HL-60 (cell line): ENCODE data around the gene PPFIA4.
A peak's percentile ranks its signal among the peaks of the same experiment; 100 is the strongest.

Experiments
- DNase-seq, 2 experiments: peaks; one replicate each; pipeline ENCODE4 v3.0.0-alpha.2; 2010 to 2020; ENCODE audit warnings: low read depth in 1 of 2, low spot score in 1 of 2
- H3K27ac ChIP-seq: fragments of 250-450 bp; sonication (Bioruptor Pico); replicated peaks from 2 replicates; pipeline ENCODE4 v1.5.1; 2020; ENCODE audit warnings: mild to moderate bottlenecking, moderate library complexity
- H3K27me3 ChIP-seq: fragments of 250-450 bp; sonication (Bioruptor Pico); 2 replicates; pipeline ENCODE4 v1.5.1; 2021; ENCODE audit warnings: mild to moderate bottlenecking, moderate library complexity; ENCODE audit not compliant: insufficient read depth, poor library complexity, severe bottlenecking
- H3K4me3 ChIP-seq: replicated peaks from 2 replicates; pipeline ENCODE4 v1.5.1; 2011; ENCODE audit warnings: mild to moderate bottlenecking, control low read depth, low read length; ENCODE audit not compliant: insufficient read depth
- GABPA ChIP-seq: IDR thresholded peaks from 2 replicates; pipeline ENCODE4 v1.6.1; 2012; ENCODE audit warnings: low read depth
- POLR2AphosphoS5 ChIP-seq: IDR thresholded peaks from 2 replicates; pipeline ENCODE4 v1.6.1; 2012; ENCODE audit warnings: low read depth
- SPI1 ChIP-seq: IDR thresholded peaks from 2 replicates; pipeline ENCODE4 v1.6.1; 2012; ENCODE audit warnings: low read depth, mild to moderate bottlenecking, borderline replicate concordance
- TF ChIP-seq, protein P1 (sequence below): IDR thresholded peaks from one replicate; pipeline ENCODE4 v1.5.1; 2011; ENCODE audit warnings: low read length, control low read depth, inconsistent platforms; ENCODE audit not compliant: insufficient read depth
- TF ChIP-seq, protein P2 (sequence below): IDR thresholded peaks from 2 replicates; pipeline ENCODE4 v1.6.1; 2012; ENCODE audit warnings: low read depth; ENCODE audit not compliant: insufficient replicate concordance

The PPFIA4 gene

GRCh38 chr1:203026666-203027663, 674 bp downstream of the PPFIA4 start:
- no peak for DNase-seq
- Histone ChIP-seq H3K4me3 (peak overlapping the region; percentile 51), H3K27ac (no peak overlapping the region), H3K27me3 (peaks cover 4% of the 10 kb centered on the region)
- no peak for TF ChIP-seq POLR2AphosphoS5
- TF ChIP-seq, protein P1, sequence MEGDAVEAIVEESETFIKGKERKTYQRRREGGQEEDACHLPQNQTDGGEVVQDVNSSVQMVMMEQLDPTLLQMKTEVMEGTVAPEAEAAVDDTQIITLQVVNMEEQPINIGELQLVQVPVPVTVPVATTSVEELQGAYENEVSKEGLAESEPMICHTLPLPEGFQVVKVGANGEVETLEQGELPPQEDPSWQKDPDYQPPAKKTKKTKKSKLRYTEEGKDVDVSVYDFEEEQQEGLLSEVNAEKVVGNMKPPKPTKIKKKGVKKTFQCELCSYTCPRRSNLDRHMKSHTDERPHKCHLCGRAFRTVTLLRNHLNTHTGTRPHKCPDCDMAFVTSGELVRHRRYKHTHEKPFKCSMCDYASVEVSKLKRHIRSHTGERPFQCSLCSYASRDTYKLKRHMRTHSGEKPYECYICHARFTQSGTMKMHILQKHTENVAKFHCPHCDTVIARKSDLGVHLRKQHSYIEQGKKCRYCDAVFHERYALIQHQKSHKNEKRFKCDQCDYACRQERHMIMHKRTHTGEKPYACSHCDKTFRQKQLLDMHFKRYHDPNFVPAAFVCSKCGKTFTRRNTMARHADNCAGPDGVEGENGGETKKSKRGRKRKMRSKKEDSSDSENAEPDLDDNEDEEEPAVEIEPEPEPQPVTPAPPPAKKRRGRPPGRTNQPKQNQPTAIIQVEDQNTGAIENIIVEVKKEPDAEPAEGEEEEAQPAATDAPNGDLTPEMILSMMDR: no peak
- TF ChIP-seq, protein P2, sequence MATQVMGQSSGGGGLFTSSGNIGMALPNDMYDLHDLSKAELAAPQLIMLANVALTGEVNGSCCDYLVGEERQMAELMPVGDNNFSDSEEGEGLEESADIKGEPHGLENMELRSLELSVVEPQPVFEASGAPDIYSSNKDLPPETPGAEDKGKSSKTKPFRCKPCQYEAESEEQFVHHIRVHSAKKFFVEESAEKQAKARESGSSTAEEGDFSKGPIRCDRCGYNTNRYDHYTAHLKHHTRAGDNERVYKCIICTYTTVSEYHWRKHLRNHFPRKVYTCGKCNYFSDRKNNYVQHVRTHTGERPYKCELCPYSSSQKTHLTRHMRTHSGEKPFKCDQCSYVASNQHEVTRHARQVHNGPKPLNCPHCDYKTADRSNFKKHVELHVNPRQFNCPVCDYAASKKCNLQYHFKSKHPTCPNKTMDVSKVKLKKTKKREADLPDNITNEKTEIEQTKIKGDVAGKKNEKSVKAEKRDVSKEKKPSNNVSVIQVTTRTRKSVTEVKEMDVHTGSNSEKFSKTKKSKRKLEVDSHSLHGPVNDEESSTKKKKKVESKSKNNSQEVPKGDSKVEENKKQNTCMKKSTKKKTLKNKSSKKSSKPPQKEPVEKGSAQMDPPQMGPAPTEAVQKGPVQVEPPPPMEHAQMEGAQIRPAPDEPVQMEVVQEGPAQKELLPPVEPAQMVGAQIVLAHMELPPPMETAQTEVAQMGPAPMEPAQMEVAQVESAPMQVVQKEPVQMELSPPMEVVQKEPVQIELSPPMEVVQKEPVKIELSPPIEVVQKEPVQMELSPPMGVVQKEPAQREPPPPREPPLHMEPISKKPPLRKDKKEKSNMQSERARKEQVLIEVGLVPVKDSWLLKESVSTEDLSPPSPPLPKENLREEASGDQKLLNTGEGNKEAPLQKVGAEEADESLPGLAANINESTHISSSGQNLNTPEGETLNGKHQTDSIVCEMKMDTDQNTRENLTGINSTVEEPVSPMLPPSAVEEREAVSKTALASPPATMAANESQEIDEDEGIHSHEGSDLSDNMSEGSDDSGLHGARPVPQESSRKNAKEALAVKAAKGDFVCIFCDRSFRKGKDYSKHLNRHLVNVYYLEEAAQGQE: no peak

DNA sequence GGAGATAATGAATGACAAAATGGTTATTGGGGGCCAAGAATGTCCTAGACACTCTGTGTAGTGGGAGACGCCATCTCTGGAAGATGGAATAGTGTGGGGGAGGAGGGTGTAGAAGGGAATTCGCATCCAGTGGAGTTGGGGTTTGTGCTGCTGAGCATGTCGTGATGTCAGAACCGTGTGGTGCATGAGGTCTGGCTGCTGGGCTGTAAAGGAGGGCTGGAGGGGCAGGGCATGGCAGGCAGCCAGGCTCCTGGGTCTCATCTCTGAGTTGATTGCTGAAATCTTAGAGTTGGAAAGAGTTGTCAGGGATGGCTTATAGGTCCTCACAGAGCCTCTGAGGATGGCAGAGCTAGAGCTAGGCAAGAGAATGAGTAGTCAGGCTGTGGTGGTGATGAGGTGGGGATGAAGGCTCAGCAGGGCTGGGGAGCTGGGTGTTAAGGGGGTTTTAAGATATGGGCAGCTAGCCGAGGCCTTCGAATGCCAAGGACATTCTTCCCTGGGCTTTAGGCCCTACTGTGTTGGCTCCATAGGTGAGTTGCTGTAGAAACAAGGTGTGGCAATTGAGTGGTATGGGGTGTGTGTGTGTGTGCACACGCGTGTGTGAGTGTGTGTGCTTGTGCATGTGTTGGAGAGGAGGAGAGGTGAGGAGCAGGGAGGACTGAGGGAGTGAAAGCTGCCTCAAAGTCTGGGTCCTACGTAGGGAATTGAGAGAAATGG, 1.9 kb downstream of the PPFIA4 start:
- TF ChIP-seq, protein P1: no peak
- TF ChIP-seq SPI1: no peak
- TF ChIP-seq POLR2AphosphoS5: no peak
- TF ChIP-seq GABPA: no peak
- TF ChIP-seq, protein P2: no peak
- no peak for DNase-seq
- H3K27me3 ChIP-seq: peaks cover 4% of the 10 kb centered on the region
- H3K27ac ChIP-seq: no peak overlapping the region
- no peak overlapping the region for H3K4me3 ChIP-seq

GRCh38 chr1:203028784-203029553, 2.7 kb downstream of the PPFIA4 start:
- Histone ChIP-seq H3K4me3 (no peak overlapping the region), H3K27ac (no peak overlapping the region), H3K27me3 (peaks cover 4% of the 10 kb centered on the region)
- TF ChIP-seq SPI1: no peak
- DNase-seq: no peak

DNA sequence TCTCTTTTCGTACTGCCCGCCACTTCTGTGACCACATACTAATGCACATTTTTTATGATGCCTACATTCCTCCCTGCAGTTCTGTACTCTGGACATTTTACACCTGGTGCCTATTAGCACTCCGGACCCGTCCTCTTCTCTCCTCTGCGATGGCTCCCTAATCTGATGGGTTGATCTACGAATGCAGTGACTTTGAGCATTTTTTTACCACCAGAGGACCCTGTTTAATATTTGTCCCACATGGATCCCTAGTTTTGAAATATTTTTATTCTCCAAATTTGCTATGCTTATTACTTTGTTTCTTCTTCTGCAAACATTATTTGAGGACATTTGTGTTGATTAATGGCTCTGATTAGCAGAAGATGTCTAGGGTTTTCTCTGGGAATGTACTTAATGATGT, 5.2 kb downstream of the PPFIA4 start:
- no peak for DNase-seq
- TF ChIP-seq, protein P1: peak; percentile 66
- TF ChIP-seq SPI1: no peak
- TF ChIP-seq POLR2AphosphoS5: no peak
- TF ChIP-seq, protein P2: no peak
- TF ChIP-seq GABPA: no peak
- Histone ChIP-seq H3K27ac (no peak overlapping the region), H3K27me3 (peaks cover 4% of the 10 kb centered on the region), H3K4me3 (no peak overlapping the region)
